Body of pancreas (tissue), 4 donors: Measurements from ENCODE around the gene ADAMTS4. TPM values are rescaled to one million over a fixed set of nuclear protein-coding genes. Genes with fewer than 3 reads are reported as not detected.

Experiments used
- ATAC-seq: fragments of 150-250 bp; one replicate; pipeline ENCODE4 v1.9.1; 2016
- DNase-seq, 4 donors: peaks; one replicate each; pipeline ENCODE4 v3.0.0-alpha.2; 2019
- H3K27ac ChIP-seq, 4 donors: fragments of 200-600 bp; sonication (generic); 1 replicate in 3 of 4; 2 replicates in 1 of 4; pipeline versions ENCODE4 v1.5.1 to v1.6.1; 2016 to 2019; ENCODE audit warnings: mild to moderate bottlenecking in 1 of 4, mixed read lengths in 1 of 4, moderate library complexity in 1 of 4
- H3K27me3 ChIP-seq, 2 donors: fragments of 200-600 bp; sonication (generic); one replicate each; pipeline ENCODE4 v1.6.0; 2016; ENCODE audit warnings: mild to moderate bottlenecking in 1 of 2
- H3K36me3 ChIP-seq, 2 donors: fragments of 200-600 bp; sonication (generic); replicated peaks in 1 of 2; 2 replicates each; pipeline ENCODE4 v1.5.1; 2016; ENCODE audit warnings: low read depth in 2 of 2; ENCODE audit not compliant: insufficient read depth in 1 of 2
- H3K4me1 ChIP-seq: fragments of 200-600 bp; sonication (generic); one replicate; pipeline ENCODE4 v1.6.0; 2016
- H3K4me3 ChIP-seq, 2 donors: fragments of 200-600 bp; sonication (generic); 1 replicate in 1 of 2; 2 replicates in 1 of 2; pipeline ENCODE4 v1.5.1; 2016 to 2019
- H3K9me3 ChIP-seq, 3 donors: fragments of 200-600 bp; sonication (generic); 1 replicate in 2 of 3; 2 replicates in 1 of 3; pipeline ENCODE4 v1.5.1; 2016
- POLR2A ChIP-seq, 3 donors: fragments of 450-650 bp; IDR thresholded peaks; one replicate each; pipeline ENCODE4 v1.6.1; 2016; ENCODE audit warnings: antibody characterized with exemption in 3 of 3, mild to moderate bottlenecking in 2 of 3
- WGBS, 2 donors: methylation state at CpG; one replicate each; pipeline ENCODE4 v1.1.5; 2017; 5-methylcytosine and 5-hydroxymethylcytosine counted together
- intact Hi-C: fragments of 100-400 bp; cut with DNase I; formaldehyde crosslinking; loops from one replicate; pipeline ENCODE4 v1.15.1; 2023
- microRNA-seq, 2 donors: library from miRNA; unstranded; fragments of <30 nt; microRNA quantifications; one replicate each; pipeline ENCODE4, GENCODE V29; 2016; ENCODE audit warnings: borderline number of aligned reads in 2 of 2, borderline replicate concordance in 2 of 2
- small RNA-seq: library from RNA; depleted of rRNA; stranded (forward); fragments of <200 nt; gene quantifications from one replicate; pipeline ENCODE3, GENCODE V24; 2016
- total RNA-seq, 2 donors: library from RNA; depleted of rRNA; stranded (reverse); fragments of >200 nt; gene quantifications; one replicate each; pipeline ENCODE4 v1.1.0, GENCODE V29; 2016
- TF ChIP-seq, protein P1 (sequence below), 7 experiments: fragments of 450-650 bp in 4 of 7; fragments of 200-600 bp in 3 of 7; sonication (generic) in 3 of 7; IDR thresholded peaks; one replicate each; pipeline ENCODE4 v1.5.1; 2016 to 2019; ENCODE audit warnings: antibody characterized with exemption in 7 of 7

Gene ADAMTS4
- total RNA-seq, 2 donors from 2014 or later, result 6.7 to 7.9 TPM

DNA sequence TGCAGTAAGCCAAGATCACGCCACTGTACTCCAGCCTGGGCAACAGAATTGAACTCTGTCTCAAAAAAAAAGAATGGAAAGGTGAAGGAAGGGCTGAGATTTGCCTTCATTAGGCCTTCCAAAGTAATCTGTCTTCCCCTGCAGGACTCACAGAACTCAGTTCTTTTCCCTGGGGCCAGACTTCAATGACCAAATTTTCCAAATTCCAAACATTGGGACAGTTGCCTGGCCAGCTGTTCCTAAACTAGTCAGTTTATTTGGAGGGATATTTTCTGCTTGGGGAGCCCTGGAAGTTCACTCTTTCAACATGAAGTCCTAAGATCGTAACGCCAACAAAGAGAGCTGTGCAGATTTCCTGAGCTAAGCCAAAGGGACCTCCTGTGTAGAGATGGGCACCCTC is 61.0 kb downstream of the ADAMTS4 start:
- Histone ChIP-seq H3K27ac (no peak overlapping the region), H3K9me3 (no peaks in the 10 kb centered on the region), H3K27me3 (no peaks in the 10 kb centered on the region), H3K4me1 (peaks cover 15% of the 10 kb centered on the region), H3K36me3 (no peaks in the 10 kb centered on the region), H3K4me3 (no peak overlapping the region)
- 82 to 86% methylated on average over 3 of the region's 3 CpGs for WGBS, 2 donors
- no peak for DNase-seq
- TF ChIP-seq, protein P1, sequence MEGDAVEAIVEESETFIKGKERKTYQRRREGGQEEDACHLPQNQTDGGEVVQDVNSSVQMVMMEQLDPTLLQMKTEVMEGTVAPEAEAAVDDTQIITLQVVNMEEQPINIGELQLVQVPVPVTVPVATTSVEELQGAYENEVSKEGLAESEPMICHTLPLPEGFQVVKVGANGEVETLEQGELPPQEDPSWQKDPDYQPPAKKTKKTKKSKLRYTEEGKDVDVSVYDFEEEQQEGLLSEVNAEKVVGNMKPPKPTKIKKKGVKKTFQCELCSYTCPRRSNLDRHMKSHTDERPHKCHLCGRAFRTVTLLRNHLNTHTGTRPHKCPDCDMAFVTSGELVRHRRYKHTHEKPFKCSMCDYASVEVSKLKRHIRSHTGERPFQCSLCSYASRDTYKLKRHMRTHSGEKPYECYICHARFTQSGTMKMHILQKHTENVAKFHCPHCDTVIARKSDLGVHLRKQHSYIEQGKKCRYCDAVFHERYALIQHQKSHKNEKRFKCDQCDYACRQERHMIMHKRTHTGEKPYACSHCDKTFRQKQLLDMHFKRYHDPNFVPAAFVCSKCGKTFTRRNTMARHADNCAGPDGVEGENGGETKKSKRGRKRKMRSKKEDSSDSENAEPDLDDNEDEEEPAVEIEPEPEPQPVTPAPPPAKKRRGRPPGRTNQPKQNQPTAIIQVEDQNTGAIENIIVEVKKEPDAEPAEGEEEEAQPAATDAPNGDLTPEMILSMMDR (IDR thresholded peaks at IDR 0.05), result no peak
- TF ChIP-seq POLR2A (IDR thresholded peaks at IDR 0.05), result no peak
- intact Hi-C loops, result no loop called here
- no peak for ATAC-seq

Small RNA genes lying within 50 kb of the gene (microRNA-seq; reads per million reads assigned to microRNA genes)
- 0 to 0.45 reads per million in 2 donors for gene MIR5187

Small RNA genes lying within 50 kb of the gene (small RNA-seq; reads per million reads assigned to genes)
- gene RF01225, result not detected

Other genes starting within 250 kb of the ADAMTS4 start
- gene ITLN2, start 244.2 kb downstream of the ADAMTS4 start, total RNA-seq, result not detected
- gene F11R, start 177.9 kb downstream of the ADAMTS4 start, total RNA-seq, result 10 to 100 TPM; 40.2 to 41.5 TPM
- 10 to 100 TPM; 49.4 to 90.8 TPM for gene TSTD1, start 160.1 kb downstream of the ADAMTS4 start, total RNA-seq
- 10 to 100 TPM; 32.7 to 46.5 TPM for gene USF1, start 153.1 kb downstream of the ADAMTS4 start, total RNA-seq
- 1 to 10 TPM; 3.1 to 4.9 TPM for gene ARHGAP30, start 129.2 kb downstream of the ADAMTS4 start, total RNA-seq
- 1 to 10 TPM; 3.0 to 4.2 TPM for gene NECTIN4, start 109.5 kb downstream of the ADAMTS4 start, total RNA-seq
- 10 to 100 TPM; 13.5 to 22.7 TPM for gene KLHDC9, start 100.7 kb downstream of the ADAMTS4 start, total RNA-seq
- 10 to 100 TPM; 29.6 to 54.7 TPM for gene PFDN2, start 81.0 kb downstream of the ADAMTS4 start, total RNA-seq
- gene NIT1, start 80.9 kb downstream of the ADAMTS4 start, total RNA-seq, result 10 to 100 TPM; 22.8 to 38.6 TPM
- gene DEDD, start 66.4 kb downstream of the ADAMTS4 start, total RNA-seq, result 10 to 100 TPM; 12.9 to 15.8 TPM
- 10 to 100 TPM; 33.6 to 48.8 TPM for gene UFC1, start 45.1 kb downstream of the ADAMTS4 start, total RNA-seq
- gene USP21, start 39.6 kb downstream of the ADAMTS4 start, total RNA-seq, result 10 to 100 TPM; 17.8 to 21.0 TPM
- gene PPOX, start 32.6 kb downstream of the ADAMTS4 start, total RNA-seq, result 10 to 100 TPM; 16.2 to 18.9 TPM
- gene B4GALT3, start 21.5 kb downstream of the ADAMTS4 start, total RNA-seq, result 10 to 100 TPM; 20.2 to 29.3 TPM
- gene NDUFS2, start 3.3 kb upstream of the ADAMTS4 start, total RNA-seq, result 10 to 100 TPM; 46.4 to 67.2 TPM
- 10 to 100 TPM; 27.0 to 42.0 TPM for gene FCER1G, start 16.2 kb upstream of the ADAMTS4 start, total RNA-seq
- gene APOA2, start 24.6 kb upstream of the ADAMTS4 start, total RNA-seq, result not detected
- gene TOMM40L, start 27.0 kb upstream of the ADAMTS4 start, total RNA-seq, result 1 to 10 TPM; 1.8 to 8.9 TPM
- gene NR1I3, start 39.1 kb upstream of the ADAMTS4 start, total RNA-seq, result not detected
- gene PCP4L1, start 59.7 kb upstream of the ADAMTS4 start, total RNA-seq, result not detected
- gene MPZ, start 110.9 kb upstream of the ADAMTS4 start, total RNA-seq, result 1 to 10 TPM; 3.6 to 6.6 TPM
- 10 to 100 TPM; 22.7 to 26.2 TPM for gene SDHC, start 115.3 kb upstream of the ADAMTS4 start, total RNA-seq
- gene CFAP126, start 168.8 kb upstream of the ADAMTS4 start, total RNA-seq, result not detected